ENCODE data around the gene ATP10A.

The ATP10A gene

DNA sequence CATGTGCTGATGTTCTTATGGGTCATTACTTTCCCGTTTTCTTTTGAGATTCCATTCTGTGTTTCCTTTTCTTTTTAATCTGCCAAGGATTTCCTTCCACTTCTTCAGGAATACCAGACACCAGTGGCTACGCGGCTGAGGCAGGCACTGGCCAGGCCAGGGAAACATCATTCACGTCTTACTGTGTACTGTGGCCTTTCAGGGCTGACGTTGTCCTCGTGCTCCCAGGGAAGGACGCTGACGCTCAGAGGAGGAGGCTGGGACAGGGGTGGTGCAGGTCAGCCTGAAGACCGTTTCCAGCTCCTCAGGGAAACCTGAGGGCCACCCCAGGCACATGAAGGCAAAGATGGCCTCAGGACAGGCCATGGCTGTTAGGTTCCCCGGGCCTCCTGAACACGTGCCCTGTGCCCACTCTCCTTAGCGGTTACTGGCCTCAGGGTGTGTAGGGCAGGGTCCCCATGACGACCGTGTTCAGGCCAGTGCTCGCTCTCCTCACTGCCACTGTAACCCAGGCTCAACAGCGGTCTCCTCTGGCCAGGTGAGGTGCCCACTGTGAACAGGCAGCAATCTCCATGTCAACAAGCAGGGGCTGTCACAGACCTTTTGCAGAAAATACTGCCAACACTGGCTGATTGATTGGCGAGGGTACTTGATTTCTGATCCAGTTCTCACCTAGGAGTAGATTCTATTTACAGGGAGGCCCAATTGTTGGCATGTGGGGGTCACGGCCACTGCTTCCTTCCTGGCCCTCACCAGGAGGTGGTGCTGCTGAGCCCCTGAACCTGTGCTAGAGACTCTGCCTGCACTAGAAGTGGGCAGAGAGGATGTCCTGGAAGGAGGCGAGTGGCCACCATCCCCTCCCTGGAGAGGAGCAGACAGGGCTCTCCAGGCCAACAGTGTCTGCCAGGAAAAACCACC is 169.5 kb downstream of the ATP10A start:
- Histone ChIP-seq H3K4me3 (ENCODE audit: low read length) (no peak overlapping the region), H3K4me1 (ENCODE audit: low read length) (no peaks in the 10 kb centered on the region), H3K36me3 (replicated peaks; ENCODE audit: insufficient read depth, low read length) (no peaks in the 10 kb centered on the region), H3K4me2 (ENCODE audit: low read depth, low read length) (no peak overlapping the region), H2AFZ (ENCODE audit: low read length) (no peak overlapping the region), H3K9me2 (replicated peaks; ENCODE audit: insufficient read depth, low read length) (no peaks in the 10 kb centered on the region), H3K27ac (ENCODE audit: low read length) (no peak overlapping the region), H3F3A (ENCODE audit: insufficient read depth, low read length) (no peaks in the 10 kb centered on the region), H4K20me1 (ENCODE audit: insufficient read depth, low read length) (no peaks in the 10 kb centered on the region), H3K27me3 (replicated peaks; ENCODE audit: insufficient read depth, low read length) (no peaks in the 10 kb centered on the region), H3K79me2 (ENCODE audit: low read length) (no peaks in the 10 kb centered on the region), H3K9me3 (replicated peaks; ENCODE audit: insufficient read depth, low read length) (no peaks in the 10 kb centered on the region), H3K9ac (ENCODE audit: low read length) (no peak overlapping the region)
- DNase-seq: no peak
- TF ChIP-seq EZH2 (optimal IDR thresholded peaks at IDR 0.05; ENCODE audit: low read depth, low read length) (no peak), CTCF (IDR thresholded peaks at IDR 0.05; ENCODE audit: low read length) (no peak), EZH2phosphoT487 (IDR thresholded peaks at IDR 0.05; ENCODE audit: low read length) (no peak)

GRCh38 chr15:25691544-25692430 is 171.3 kb downstream of the ATP10A start:
- no peak overlapping the region for H3K27ac ChIP-seq (ENCODE audit: low read length)
- no peaks in the 10 kb centered on the region for H3K79me2 ChIP-seq (ENCODE audit: low read length)
- no peaks in the 10 kb centered on the region for H3K4me1 ChIP-seq (ENCODE audit: low read length)
- H3K4me2 ChIP-seq (ENCODE audit: low read depth, low read length): no peak overlapping the region
- H3K9me3 ChIP-seq (replicated peaks; ENCODE audit: insufficient read depth, low read length): no peaks in the 10 kb centered on the region
- no peak overlapping the region for H3K9ac ChIP-seq (ENCODE audit: low read length)
- no peaks in the 10 kb centered on the region for H3F3A ChIP-seq (ENCODE audit: insufficient read depth, low read length)
- no peaks in the 10 kb centered on the region for H3K27me3 ChIP-seq (replicated peaks; ENCODE audit: insufficient read depth, low read length)
- no peaks in the 10 kb centered on the region for H4K20me1 ChIP-seq (ENCODE audit: insufficient read depth, low read length)
- DNase-seq: no peak
- H2AFZ ChIP-seq (ENCODE audit: low read length): no peak overlapping the region
- no peak overlapping the region for H3K4me3 ChIP-seq (ENCODE audit: low read length)
- H3K36me3 ChIP-seq (replicated peaks; ENCODE audit: insufficient read depth, low read length): no peaks in the 10 kb centered on the region
- no peaks in the 10 kb centered on the region for H3K9me2 ChIP-seq (replicated peaks; ENCODE audit: insufficient read depth, low read length)
- TF ChIP-seq EZH2phosphoT487 (IDR thresholded peaks at IDR 0.05; ENCODE audit: low read length) (no peak), CTCF (IDR thresholded peaks at IDR 0.05; ENCODE audit: low read length) (no peak), EZH2 (optimal IDR thresholded peaks at IDR 0.05; ENCODE audit: low read depth, low read length) (no peak)

DNA sequence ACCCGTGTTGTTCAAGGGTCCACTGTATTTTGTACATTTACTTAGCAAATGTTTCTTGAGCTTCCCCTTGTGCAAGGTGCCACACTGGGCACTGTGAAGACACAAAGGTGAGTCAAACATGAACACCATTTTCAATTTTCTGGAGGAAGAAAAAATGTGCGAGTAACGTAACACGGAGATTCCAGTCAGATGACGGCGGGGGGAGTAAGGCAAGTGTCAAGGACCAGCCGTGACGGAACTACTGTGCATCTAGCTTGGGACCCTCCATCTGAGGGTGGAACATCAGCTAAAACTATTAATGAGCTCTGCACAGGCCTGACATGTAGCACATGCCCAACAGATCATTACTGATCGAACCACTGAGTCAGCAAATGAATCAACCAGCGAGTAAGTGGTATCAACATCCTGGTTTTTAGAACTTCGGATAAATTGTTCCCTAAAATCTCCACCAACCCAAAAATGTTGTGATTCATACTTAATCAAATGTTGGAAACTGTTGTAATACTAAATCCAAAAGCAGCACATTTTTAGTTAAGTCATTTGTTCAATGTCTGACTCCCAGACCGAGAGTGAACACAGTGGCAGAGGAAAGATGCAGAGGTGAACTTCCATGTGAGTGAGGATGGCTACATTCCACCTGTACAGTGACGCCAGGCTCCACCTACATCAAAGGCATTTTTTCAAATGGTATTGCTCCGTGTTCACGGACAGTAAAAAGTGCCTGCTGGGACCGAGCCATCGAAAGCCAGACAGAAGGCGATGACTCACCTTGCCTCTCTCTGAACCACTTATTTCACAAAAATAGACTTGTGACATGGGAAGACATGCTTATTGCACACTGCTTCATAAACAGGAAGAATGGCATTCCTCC is 172.2 kb downstream of the ATP10A start:
- DNase-seq: no peak
- Histone ChIP-seq H3K4me3 (ENCODE audit: low read length) (no peak overlapping the region), H3K27me3 (replicated peaks; ENCODE audit: insufficient read depth, low read length) (no peaks in the 10 kb centered on the region), H3K9me2 (replicated peaks; ENCODE audit: insufficient read depth, low read length) (no peaks in the 10 kb centered on the region), H3K4me2 (ENCODE audit: low read depth, low read length) (no peak overlapping the region), H3K27ac (ENCODE audit: low read length) (no peak overlapping the region), H3K9ac (ENCODE audit: low read length) (no peak overlapping the region), H4K20me1 (ENCODE audit: insufficient read depth, low read length) (no peaks in the 10 kb centered on the region), H3K36me3 (replicated peaks; ENCODE audit: insufficient read depth, low read length) (no peaks in the 10 kb centered on the region), H3K79me2 (ENCODE audit: low read length) (no peaks in the 10 kb centered on the region), H3K4me1 (ENCODE audit: low read length) (no peaks in the 10 kb centered on the region), H3K9me3 (replicated peaks; ENCODE audit: insufficient read depth, low read length) (no peaks in the 10 kb centered on the region), H3F3A (ENCODE audit: insufficient read depth, low read length) (no peaks in the 10 kb centered on the region), H2AFZ (ENCODE audit: low read length) (no peak overlapping the region)
- no peak for TF ChIP-seq CTCF (IDR thresholded peaks at IDR 0.05; ENCODE audit: low read length)
- no peak for TF ChIP-seq EZH2phosphoT487 (IDR thresholded peaks at IDR 0.05; ENCODE audit: low read length)
- no peak for TF ChIP-seq EZH2 (optimal IDR thresholded peaks at IDR 0.05; ENCODE audit: low read depth, low read length)

All from MM.1S (cell line).